ENCODE measurements around the gene SPARCL1.
"Not testable (repeated sequence)": the region's sequence is repeated elsewhere in the genome, so short reads cannot be mapped to it uniquely, and the experiment has no call there.

DNA sequence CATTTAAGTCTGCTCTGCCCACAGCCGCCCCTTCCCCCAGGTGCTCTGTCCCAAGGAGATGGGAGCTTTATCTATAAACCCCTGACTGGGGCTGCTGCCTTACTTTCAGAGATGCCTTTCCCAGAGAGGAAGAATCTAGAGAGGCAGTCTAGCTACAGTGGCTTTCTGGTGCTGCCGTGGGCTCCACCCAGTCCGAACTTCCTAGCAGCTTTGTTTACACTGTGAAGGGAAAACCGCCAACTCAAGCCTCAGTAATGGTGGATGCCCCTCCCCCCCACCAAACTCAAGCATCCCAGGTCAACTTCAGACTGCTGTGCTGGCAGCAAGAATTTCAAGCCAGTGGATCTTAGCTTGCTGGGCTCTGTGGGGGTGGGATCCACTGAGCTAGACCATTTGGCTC lies 40.5 kb downstream of the SPARCL1 start:
- TF ChIP-seq, protein P1, sequence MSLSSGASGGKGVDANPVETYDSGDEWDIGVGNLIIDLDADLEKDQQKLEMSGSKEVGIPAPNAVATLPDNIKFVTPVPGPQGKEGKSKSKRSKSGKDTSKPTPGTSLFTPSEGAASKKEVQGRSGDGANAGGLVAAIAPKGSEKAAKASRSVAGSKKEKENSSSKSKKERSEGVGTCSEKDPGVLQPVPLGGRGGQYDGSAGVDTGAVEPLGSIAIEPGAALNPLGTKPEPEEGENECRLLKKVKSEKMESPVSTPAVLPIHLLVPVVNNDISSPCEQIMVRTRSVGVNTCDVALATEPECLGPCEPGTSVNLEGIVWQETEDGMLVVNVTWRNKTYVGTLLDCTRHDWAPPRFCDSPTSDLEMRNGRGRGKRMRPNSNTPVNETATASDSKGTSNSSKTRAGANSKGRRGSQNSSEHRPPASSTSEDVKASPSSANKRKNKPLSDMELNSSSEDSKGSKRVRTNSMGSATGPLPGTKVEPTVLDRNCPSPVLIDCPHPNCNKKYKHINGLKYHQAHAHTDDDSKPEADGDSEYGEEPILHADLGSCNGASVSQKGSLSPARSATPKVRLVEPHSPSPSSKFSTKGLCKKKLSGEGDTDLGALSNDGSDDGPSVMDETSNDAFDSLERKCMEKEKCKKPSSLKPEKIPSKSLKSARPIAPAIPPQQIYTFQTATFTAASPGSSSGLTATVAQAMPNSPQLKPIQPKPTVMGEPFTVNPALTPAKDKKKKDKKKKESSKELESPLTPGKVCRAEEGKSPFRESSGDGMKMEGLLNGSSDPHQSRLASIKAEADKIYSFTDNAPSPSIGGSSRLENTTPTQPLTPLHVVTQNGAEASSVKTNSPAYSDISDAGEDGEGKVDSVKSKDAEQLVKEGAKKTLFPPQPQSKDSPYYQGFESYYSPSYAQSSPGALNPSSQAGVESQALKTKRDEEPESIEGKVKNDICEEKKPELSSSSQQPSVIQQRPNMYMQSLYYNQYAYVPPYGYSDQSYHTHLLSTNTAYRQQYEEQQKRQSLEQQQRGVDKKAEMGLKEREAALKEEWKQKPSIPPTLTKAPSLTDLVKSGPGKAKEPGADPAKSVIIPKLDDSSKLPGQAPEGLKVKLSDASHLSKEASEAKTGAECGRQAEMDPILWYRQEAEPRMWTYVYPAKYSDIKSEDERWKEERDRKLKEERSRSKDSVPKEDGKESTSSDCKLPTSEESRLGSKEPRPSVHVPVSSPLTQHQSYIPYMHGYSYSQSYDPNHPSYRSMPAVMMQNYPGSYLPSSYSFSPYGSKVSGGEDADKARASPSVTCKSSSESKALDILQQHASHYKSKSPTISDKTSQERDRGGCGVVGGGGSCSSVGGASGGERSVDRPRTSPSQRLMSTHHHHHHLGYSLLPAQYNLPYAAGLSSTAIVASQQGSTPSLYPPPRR (CRISPR knock-in tag; IDR thresholded peaks at IDR 0.05; ENCODE audit: borderline replicate concordance): not testable (repeated sequence)
- TF ChIP-seq ZNF713 (CRISPR knock-in tag; IDR thresholded peaks at IDR 0.05); TBP (CRISPR knock-in tag; IDR thresholded peaks at IDR 0.05); ZFP41 (CRISPR knock-in tag; IDR thresholded peaks at IDR 0.05; ENCODE audit: borderline replicate concordance); FOXJ3 (CRISPR knock-in tag; IDR thresholded peaks at IDR 0.05; ENCODE audit: borderline replicate concordance); ZFP82 (CRISPR knock-in tag; IDR thresholded peaks at IDR 0.05; ENCODE audit: borderline replicate concordance); HDAC2 (CRISPR knock-in tag; IDR thresholded peaks at IDR 0.05); ZNF292 (CRISPR knock-in tag; IDR thresholded peaks at IDR 0.05; ENCODE audit: borderline replicate concordance, low read depth); ZNF556 (CRISPR knock-in tag; IDR thresholded peaks at IDR 0.05; ENCODE audit: borderline replicate concordance); ZNF501 (CRISPR knock-in tag; IDR thresholded peaks at IDR 0.05); NR2F6 (IDR thresholded peaks at IDR 0.05); NR2F6 (CRISPR knock-in tag; IDR thresholded peaks at IDR 0.05): not testable (repeated sequence)
- TF ChIP-seq, protein P2, sequence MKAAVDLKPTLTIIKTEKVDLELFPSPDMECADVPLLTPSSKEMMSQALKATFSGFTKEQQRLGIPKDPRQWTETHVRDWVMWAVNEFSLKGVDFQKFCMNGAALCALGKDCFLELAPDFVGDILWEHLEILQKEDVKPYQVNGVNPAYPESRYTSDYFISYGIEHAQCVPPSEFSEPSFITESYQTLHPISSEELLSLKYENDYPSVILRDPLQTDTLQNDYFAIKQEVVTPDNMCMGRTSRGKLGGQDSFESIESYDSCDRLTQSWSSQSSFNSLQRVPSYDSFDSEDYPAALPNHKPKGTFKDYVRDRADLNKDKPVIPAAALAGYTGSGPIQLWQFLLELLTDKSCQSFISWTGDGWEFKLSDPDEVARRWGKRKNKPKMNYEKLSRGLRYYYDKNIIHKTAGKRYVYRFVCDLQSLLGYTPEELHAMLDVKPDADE (CRISPR knock-in tag; IDR thresholded peaks at IDR 0.05): not testable (repeated sequence)
